Stimulated activated CD4-positive, alpha-beta T cell treated with anti-CD3 and anti-CD28 coated beads, Interleukin-4, amount 100 ng/mL, for 48 hours (primary cell): Measurements from ENCODE around the gene TRAPPC3L.

ENCODE experiments used
- DNase-seq, 2 donors: peaks; one replicate each; pipeline ENCODE4 v3.0.0-alpha.2; 2020; ENCODE audit warnings: low read depth in 2 of 2

Gene TRAPPC3L

DNA sequence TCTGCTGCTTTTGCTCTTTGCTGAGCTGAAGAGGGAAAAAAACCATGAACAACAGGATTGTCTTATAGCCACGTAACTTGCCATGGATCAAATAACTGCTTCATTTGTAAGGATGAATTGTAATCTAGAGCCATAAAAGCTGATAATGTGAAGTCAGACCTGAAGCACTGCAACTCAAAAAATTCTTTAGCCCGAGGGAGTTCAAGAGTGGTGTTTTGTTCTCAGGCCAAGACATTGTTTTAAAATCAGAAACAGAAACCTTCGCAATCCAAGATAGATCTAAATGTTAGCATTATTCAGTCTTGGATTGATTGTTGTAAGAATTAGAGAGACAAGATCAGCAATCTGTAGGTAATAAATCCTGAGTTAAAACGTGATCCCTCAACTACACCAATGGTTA lies at the start of gene TRAPPC3L:
TRAPPC3L (minus strand) TSS at position 34 of the 400 bp plus-strand sequence. CDS start 170 bp downstream, outside the sequence.
- no peak for DNase-seq

DNA sequence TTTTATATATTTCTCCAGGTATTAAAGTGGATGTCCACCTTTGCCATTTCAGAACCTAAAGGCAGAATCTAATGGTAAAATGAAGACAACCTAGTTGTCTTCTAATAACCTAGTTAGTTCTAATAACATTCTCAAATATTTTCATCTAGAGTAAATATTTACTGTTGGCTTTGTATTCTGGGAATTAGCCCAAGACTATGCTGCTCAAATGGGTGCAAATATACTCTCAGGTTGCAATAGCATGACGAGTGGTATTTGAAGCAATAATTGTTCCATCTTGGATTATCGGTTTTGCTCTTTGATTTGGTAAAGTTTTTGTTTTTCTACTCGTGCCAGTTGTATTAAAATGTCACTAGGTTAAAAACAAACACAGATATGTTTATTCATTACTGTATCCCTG lies 49.8 kb upstream of the TRAPPC3L start:
- no peak for DNase-seq

DNA sequence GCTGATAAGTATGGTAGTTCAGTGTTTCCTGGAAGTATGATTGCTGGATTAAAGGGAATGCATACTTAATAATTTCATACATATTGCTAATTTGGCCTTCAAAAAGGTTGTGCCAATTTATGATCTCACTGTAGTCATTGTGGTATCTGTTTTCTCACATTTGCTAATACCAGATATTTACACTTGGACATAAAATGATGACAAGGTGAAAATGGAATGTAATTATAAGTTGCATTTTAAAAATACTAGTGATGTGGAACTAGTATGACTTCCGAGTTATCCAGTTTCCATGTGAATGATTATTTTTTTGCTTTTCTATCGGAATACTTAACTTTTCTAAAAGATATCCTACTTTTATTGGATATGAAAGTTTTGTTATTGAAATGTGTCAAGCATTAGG lies 41.3 kb upstream of the TRAPPC3L start:
- no peak for DNase-seq

GRCh38 chr6:116586276-116586675 lies 40.8 kb upstream of the TRAPPC3L start:
- no peak for DNase-seq

- no peak for DNase-seq
These were observed 34.7 kb upstream of the TRAPPC3L start for GRCh38 chr6:116580198-116580597.

DNA sequence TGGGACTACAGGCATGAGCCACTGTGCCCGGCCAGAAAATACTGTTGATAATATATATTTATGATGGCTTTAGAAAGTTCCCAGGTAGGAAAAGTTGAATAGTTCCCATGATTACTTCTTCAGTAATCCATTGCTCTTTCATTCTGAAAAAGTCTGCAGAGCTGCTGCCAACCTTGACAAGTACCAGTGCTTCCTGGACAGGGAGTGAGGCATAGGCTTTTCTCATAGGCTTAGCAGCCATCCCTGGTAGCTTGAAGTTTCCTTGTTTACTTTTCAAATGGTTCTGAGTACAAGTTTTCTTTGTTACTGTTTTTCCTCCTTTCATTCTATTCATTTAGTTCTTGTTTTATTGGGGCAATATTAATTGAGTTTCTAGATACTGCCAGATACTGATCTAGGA lies 33.7 kb upstream of the TRAPPC3L start:
- no peak for DNase-seq

DNA sequence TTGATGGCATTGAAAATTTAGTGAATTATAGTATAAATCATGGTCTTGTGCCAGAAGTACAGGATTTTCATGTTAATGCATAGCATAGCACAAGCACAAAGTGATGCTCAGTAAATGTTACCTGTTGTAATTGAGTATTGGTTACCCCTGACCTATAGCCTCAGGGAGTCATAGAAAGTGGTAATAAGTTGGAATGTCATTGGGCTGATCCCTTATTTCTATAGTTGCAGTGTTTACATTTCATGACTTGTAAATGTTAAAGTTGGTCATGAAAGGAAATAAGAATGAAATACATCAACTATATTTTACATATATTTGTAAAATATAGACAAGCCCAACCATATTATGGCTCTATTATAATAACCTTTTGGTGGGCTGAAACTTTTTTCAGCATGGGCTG lies 32.9 kb upstream of the TRAPPC3L start:
- no peak for DNase-seq

- DNase-seq, result no peak
These were observed 32.0 kb upstream of the TRAPPC3L start for GRCh38 chr6:116577486-116577885.

- no peak for DNase-seq
These were observed 29.7 kb upstream of the TRAPPC3L start for GRCh38 chr6:116575227-116575626.

DNA sequence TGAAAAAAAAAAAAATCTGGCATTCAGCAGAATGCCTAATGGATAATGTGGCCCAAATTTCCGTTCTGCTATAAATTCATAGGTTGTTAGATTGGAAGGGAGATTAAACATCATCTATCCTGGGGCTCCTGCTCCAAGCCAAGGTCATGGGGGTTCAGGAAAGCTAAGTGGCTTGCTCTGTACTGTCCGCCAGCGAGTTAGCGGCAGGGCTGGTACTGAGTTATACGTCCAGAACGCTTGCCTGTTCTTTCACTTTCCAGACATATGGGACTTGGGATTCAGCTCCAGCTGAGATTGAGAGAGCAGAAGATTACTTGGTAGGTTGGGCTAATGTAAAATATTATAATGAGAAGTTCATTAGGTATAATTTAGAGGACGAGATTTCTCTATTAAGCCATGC lies 26.7 kb upstream of the TRAPPC3L start:
- no peak for DNase-seq

- no peak for DNase-seq
These were observed 26.2 kb upstream of the TRAPPC3L start for GRCh38 chr6:116571683-116572000.

DNA sequence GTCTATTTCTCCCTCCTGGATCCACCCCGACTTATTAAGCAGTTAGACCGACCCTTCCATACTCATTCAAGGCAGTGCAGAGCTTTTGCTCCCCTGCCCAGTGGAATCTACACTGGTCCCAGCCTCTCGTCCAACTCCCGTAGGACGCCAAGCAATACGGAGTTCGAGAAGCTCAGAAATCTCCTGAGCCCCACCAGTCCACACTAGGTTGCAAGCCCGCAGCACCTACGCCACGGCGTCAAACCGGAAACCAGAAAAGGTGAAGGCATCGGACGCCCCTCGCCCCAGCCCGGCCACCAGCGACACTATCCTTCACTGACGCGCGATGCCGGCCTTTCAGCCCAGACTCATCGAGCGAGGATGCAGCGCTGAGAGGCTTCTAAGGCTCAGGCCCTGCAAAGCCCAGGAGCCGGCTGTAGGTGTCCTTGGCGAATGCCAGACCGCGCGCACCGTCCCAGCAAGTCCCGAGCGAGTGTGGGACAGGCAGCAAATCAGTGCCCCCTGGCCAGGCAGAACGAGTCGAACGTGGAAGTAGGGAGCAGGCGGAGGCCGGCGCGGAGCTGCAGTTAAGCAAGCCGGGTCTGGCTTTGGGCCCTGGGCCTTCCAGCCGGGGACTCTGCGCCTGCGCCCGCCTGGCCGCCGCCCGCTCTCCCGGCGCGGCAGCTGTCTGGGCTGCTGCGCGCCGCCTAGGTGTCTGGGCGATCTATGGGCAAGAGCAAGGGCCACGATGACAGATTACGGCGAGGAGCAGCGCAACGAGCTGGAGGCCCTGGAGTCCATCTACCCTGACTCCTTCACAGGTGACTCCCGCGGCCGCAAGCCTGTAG lies 25.6 kb upstream of the TRAPPC3L start, which contains the start of gene RWDD1:
RWDD1 (plus strand) TSS at position 649 of the 827 bp plus-strand sequence; CDS start at position 728, 79 bp downstream.
- peak; percentile 93 to 98 for DNase-seq

GRCh38 chr6:116568821-116569755 lies 23.6 kb upstream of the TRAPPC3L start:
- DNase-seq, result no peak

GRCh38 chr6:116568111-116568510 lies 22.6 kb upstream of the TRAPPC3L start:
- no peak for DNase-seq

DNA sequence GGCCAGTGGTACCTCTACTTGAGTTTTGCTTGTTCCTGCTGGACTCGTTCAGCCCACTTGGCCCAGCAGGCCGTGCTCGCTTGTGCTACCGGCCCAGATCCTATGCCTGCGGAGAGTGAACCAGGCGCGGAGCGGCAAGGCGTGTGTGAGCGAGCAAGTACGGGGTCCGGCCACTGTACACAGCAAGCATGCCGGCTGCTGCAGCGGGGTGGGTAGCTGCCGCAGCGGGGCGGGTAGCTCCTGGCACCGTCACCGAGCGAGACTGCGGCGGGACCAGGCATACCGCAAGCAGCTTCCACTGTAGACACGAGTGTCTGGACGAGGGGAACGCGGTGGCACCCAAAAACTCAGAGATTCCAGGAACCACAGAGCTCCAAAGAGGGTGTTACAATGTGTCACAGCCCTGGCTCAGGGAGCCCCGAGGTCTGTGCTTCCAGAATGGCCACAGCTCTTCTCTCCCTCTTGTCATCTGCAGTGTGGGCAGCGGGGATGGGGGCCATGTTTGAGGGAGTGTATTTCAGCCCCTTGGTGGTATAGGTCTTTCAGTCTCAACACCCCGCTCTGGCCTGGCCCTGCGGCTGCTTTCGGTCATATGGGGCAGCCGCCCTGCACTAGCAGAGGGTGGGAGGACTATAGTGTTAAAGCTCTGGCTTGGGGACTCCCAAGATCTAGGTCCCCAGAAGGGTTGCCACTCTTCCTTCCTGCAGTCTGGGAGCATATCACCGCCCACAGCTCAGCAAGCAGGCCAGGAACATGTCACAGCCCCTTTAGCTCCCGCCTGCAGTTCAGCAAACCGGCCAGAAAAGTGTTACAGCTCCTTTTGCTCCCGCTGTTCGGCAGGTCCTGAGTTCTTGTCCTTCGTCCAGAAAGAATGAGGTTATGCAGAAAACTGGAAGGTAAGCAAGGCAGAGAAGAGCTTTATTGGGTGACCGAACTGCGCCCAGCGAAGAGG lies 19.7 kb upstream of the TRAPPC3L start:
- no peak for DNase-seq

DNA sequence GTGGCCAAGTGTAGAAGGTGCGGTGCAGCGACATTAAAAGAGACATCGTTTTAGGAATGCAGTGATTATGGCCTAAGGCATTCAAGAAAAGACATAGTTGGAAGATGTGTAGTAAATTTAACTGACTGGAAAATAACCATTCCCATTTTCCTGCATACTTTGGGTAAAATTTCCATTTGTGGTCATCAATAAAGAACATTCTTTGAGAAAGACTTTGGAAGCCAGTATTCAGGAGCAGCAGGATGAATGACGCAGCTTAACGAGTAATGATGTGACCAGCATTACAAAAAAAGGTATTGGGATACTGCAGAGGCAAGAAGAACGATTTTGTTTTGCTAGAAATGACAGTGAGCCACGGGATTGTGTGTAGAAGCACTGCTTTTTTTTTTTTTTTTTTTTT lies 18.8 kb upstream of the TRAPPC3L start:
- DNase-seq, result no peak

DNA sequence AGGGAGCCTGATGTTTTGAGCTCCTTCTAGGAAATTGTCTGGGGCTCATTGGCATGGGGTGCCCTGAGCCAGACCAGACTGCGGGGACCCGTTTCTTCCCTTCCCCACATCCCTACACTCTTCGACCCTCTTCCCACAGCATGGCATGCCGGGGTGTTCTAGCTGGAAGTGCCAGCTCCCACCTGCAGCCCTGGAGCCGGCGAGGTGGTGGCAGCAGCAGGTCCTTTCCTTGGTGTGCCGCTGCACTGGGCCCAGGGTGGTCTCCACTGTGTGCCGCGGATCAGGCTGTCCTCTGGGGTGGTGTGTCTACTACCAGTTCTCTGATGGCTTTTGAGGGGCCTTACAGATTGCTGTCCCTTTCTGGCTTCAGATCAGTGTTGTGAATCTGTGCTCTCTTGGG lies 18.3 kb upstream of the TRAPPC3L start:
- DNase-seq, result no peak

GRCh38 chr6:116562614-116563013 lies 17.1 kb upstream of the TRAPPC3L start:
- DNase-seq, result no peak

DNA sequence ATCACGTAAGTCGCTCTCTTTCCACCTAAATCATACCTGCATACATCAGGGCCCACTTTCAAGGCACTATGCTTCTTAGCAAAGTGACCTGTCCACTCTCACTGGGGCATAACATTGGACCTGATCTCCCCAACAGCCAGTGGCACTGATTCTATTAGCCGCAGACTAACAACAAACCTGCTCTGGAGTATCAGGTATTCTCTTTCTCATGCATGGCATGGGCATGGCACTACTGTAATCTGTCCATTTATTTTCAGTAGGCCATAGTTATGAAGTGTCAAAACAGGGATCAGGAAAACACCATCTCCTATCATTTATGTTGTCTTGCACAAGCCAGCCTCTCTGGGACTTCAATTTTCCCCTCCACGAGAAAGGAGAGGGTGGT lies 16.5 kb upstream of the TRAPPC3L start:
- DNase-seq, result no peak

DNA sequence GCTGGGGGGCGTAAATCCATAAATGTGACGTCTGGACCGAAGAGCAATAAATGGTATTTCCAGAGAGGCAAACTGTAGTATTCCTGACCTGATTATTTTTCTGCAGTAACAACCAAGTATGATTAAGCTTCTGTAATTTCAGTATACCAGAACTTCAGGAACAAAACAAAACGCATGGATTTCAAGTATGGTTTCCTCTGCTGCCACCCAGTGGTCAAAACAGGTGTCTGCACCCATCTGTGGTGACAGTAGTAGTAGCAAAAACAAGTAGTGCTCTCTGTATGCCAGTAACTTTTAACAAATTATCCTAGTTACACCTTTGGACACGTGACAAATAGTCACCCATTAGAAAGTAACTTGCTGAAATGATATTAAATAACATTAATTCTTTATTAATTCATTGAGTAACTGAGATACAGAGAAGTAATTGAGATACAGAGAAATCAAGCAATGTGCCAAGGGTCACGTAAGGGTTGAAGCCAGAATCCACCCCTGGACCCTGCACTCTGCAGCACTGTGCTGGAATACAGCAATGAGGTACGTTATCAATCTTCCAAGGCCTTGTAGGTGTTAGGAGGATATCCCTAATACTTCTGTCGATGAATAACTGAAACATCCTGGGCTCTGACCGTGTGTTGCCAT lies 16.0 kb upstream of the TRAPPC3L start:
- DNase-seq, result peak; percentile 42 to 56

DNA sequence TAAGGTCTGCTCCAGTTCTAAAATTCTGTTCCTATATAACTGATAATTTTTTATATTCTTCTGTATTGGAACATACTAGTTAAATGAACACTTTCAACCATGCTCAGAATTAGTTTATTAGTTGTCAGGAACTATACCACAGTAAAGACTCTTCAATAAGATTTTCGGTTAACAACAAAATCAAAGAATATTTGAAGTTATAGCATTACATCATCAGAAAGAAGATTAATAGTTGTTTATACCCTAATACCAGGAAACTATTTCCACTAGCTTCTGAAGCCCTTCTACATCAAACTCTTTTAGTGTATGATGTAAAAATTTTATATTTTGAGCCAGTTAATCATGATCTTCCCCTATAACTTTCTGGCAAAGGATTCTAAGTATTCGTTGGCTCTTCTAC lies 14.6 kb upstream of the TRAPPC3L start:
- DNase-seq, result no peak
